GM13976 (cell line): ENCODE measurements around the gene TMEM91.

ENCODE experiments used
- DNase-seq: peaks from one replicate; pipeline ENCODE4 v3.0.0; 2012; ENCODE audit warnings: low spot score
- CTCF ChIP-seq: IDR thresholded peaks from 2 replicates; pipeline ENCODE4 v1.5.1; 2012; ENCODE audit warnings: borderline replicate concordance, mild to moderate bottlenecking; ENCODE audit not compliant: insufficient read depth; ENCODE audit errors: extremely low read depth, missing control alignments, control extremely low read depth
- in situ Hi-C: fragments of 300-500 bp; cut with MboI; formaldehyde crosslinking; loops from one replicate; pipeline ENCODE4 v1.12.0; 2022; ENCODE audit warnings: low sequenced_read_pairs, mixed read lengths, inconsistent platforms; ENCODE audit not compliant: unreplicated experiment

Gene TMEM91

GRCh38 chr19:41428481-41428859 lies 52.1 kb downstream of the TMEM91 start:
- no peak for DNase-seq
- TF ChIP-seq CTCF = no peak
- in situ Hi-C loops = no loop called here

GRCh38 chr19:41430922-41431321 lies 54.6 kb downstream of the TMEM91 start:
- DNase-seq = no peak
- no peak for TF ChIP-seq CTCF
- in situ Hi-C loops = no loop called here

GRCh38 chr19:41431426-41432386 lies 55.4 kb downstream of the TMEM91 start:
- peak; percentile 29 for TF ChIP-seq CTCF
- DNase-seq = no peak
- in situ Hi-C loops = no loop called here

- no peak for TF ChIP-seq CTCF
- in situ Hi-C loops = no loop called here
- no peak for DNase-seq
Observed at GRCh38 chr19:41433171-41433570, 56.8 kb downstream of the TMEM91 start.
